ENCODE data around the gene BCAS3.

Gene BCAS3

GRCh38 chr17:61409301-61410112 lies 731.9 kb downstream of the BCAS3 start:
- peaks cover 2% of the 10 kb centered on the region; the same call in 1 of the 2 replicates for H3K27me3 ChIP-seq (ENCODE audit: insufficient read depth, low read length)
- TF ChIP-seq CTCF (IDR thresholded peaks at IDR 0.05; ENCODE audit: low read length): no peak
- no peak for TF ChIP-seq EZH2 (IDR thresholded peaks at IDR 0.05; ENCODE audit: borderline replicate concordance, low read length)

GRCh38 chr17:61410141-61411010 lies 732.7 kb downstream of the BCAS3 start:
- no peak for TF ChIP-seq EZH2 (IDR thresholded peaks at IDR 0.05; ENCODE audit: borderline replicate concordance, low read length)
- TF ChIP-seq CTCF (IDR thresholded peaks at IDR 0.05; ENCODE audit: low read length): peak; percentile 71
- no peaks in the 10 kb centered on the region for H3K36me3 ChIP-seq (ENCODE audit: insufficient read depth, low read length)
- H3K27me3 ChIP-seq (ENCODE audit: insufficient read depth, low read length): no peaks in the 10 kb centered on the region
- no peaks in the 10 kb centered on the region for H3K79me2 ChIP-seq (ENCODE audit: insufficient read depth, low read length)
- no peak overlapping the region; the same call in 1 of the 2 replicates for H3K9ac ChIP-seq (ENCODE audit: low read length)
- no peaks in the 10 kb centered on the region for H3F3A ChIP-seq (ENCODE audit: insufficient read depth, low read length)
- H3K9me2 ChIP-seq (ENCODE audit: low read depth, low read length): no peaks in the 10 kb centered on the region
- no peaks in the 10 kb centered on the region for H3K9me3 ChIP-seq (ENCODE audit: low read length)
- no peak overlapping the region for H2AFZ ChIP-seq (ENCODE audit: low read length)
- peak overlapping the region; percentile 66 for H3K4me3 ChIP-seq (ENCODE audit: low read depth, low read length, poor library complexity, severe bottlenecking)
- peaks cover 35% of the 10 kb centered on the region for H3K4me1 ChIP-seq (ENCODE audit: insufficient read depth, low read length, severe bottlenecking)
- peak overlapping the region; percentile 98 for H3K4me2 ChIP-seq (ENCODE audit: low read length)
- no peak overlapping the region for H3K27ac ChIP-seq (ENCODE audit: low read depth, low read length, poor library complexity, severe bottlenecking)
- H4K20me1 ChIP-seq (ENCODE audit: insufficient read depth, low read length): no peaks in the 10 kb centered on the region

More at GRCh38 chr17:61409301-61410112, 731.9 kb downstream of the BCAS3 start:
- no peaks in the 10 kb centered on the region for H3F3A ChIP-seq (ENCODE audit: insufficient read depth, low read length)
- H3K9ac ChIP-seq (ENCODE audit: low read length): peak overlapping the region; percentile 48
- H3K4me3 ChIP-seq (ENCODE audit: low read depth, low read length, poor library complexity, severe bottlenecking): peak overlapping the region; percentile 59
- H3K27ac ChIP-seq (ENCODE audit: low read depth, low read length, poor library complexity, severe bottlenecking): no peak overlapping the region
- H3K4me1 ChIP-seq (ENCODE audit: insufficient read depth, low read length, severe bottlenecking): peaks cover 35% of the 10 kb centered on the region
- no peaks in the 10 kb centered on the region for H3K36me3 ChIP-seq (ENCODE audit: insufficient read depth, low read length)
- H3K79me2 ChIP-seq (ENCODE audit: insufficient read depth, low read length): no peaks in the 10 kb centered on the region
- no peak overlapping the region for H2AFZ ChIP-seq (ENCODE audit: low read length)
- H4K20me1 ChIP-seq (ENCODE audit: insufficient read depth, low read length): no peaks in the 10 kb centered on the region
- no peaks in the 10 kb centered on the region for H3K9me2 ChIP-seq (ENCODE audit: low read depth, low read length)
- peak overlapping the region; percentile 98 for H3K4me2 ChIP-seq (ENCODE audit: low read length)
- no peaks in the 10 kb centered on the region for H3K9me3 ChIP-seq (ENCODE audit: low read length)

DNA sequence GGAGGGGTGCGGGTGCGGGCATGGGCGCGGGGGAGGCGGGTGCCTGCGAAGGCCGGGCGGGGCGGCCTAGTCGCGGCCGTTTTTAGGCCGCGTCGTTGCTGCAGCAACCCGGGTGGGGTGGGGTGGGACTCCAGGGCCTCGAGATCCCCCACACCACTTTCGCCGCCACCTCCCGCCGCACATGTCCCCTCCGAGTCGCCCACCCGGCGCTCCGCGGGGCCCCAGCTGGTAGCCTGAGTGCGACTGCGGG lies 733.3 kb downstream of the BCAS3 start:
- TF ChIP-seq EZH2 (IDR thresholded peaks at IDR 0.05; ENCODE audit: borderline replicate concordance, low read length): no peak
- no peak for TF ChIP-seq CTCF (IDR thresholded peaks at IDR 0.05; ENCODE audit: low read length)
- no peaks in the 10 kb centered on the region for H3K79me2 ChIP-seq (ENCODE audit: insufficient read depth, low read length)
- H3K27ac ChIP-seq (ENCODE audit: low read depth, low read length, poor library complexity, severe bottlenecking): no peak overlapping the region
- peak overlapping the region; percentile 66 for H3K4me3 ChIP-seq (ENCODE audit: low read depth, low read length, poor library complexity, severe bottlenecking)
- H3K9me3 ChIP-seq (ENCODE audit: low read length): no peaks in the 10 kb centered on the region
- H3K9me2 ChIP-seq (ENCODE audit: low read depth, low read length): no peaks in the 10 kb centered on the region
- H3K27me3 ChIP-seq (ENCODE audit: insufficient read depth, low read length): 0 out of 2 replicates have a peak, but pooled peaks cover under 1% of the 10 kb centered on the region
- H2AFZ ChIP-seq (ENCODE audit: low read length): no peak overlapping the region
- no peaks in the 10 kb centered on the region for H3K36me3 ChIP-seq (ENCODE audit: insufficient read depth, low read length)
- no peaks in the 10 kb centered on the region for H4K20me1 ChIP-seq (ENCODE audit: insufficient read depth, low read length)
- H3K4me1 ChIP-seq (ENCODE audit: insufficient read depth, low read length, severe bottlenecking): peaks cover 35% of the 10 kb centered on the region
- no peak overlapping the region; the same call in 1 of the 2 replicates for H3K9ac ChIP-seq (ENCODE audit: low read length)
- peak overlapping the region; percentile 98 for H3K4me2 ChIP-seq (ENCODE audit: low read length)
- no peaks in the 10 kb centered on the region for H3F3A ChIP-seq (ENCODE audit: insufficient read depth, low read length)

All from OCI-LY1 (cell line).